Kidney (tissue), 14 donors: ENCODE data around the gene HABP2. TPM values are rescaled to one million over a fixed set of nuclear protein-coding genes. Genes with fewer than 3 reads are reported as not detected.
A peak's percentile ranks its signal among the peaks of the same experiment; 100 is the strongest.

Experiments
- DNase-seq, 5 donors: peaks; one replicate each; pipeline ENCODE4 v3.0.0-alpha.2; 2013 to 2020
- FAIRE-seq: peaks from 2 replicates; lab custom pipeline; 2012; peaks lifted over from hg19 to GRCh38; lab: Jason Lieb, UNC
- H3K27ac ChIP-seq, 2 donors: one replicate each; pipeline ENCODE4 v1.7.0; 2013; ENCODE audit warnings: low read depth in 2 of 2, low read length in 2 of 2, inconsistent platforms in 1 of 2
- H3K27me3 ChIP-seq: one replicate; pipeline ENCODE4 v1.7.1; 2013; ENCODE audit warnings: low read length, inconsistent platforms; ENCODE audit not compliant: control insufficient read depth, insufficient read depth
- H3K36me3 ChIP-seq, 3 donors: one replicate each; pipeline versions ENCODE4 v1.7.0 to v1.7.1; 2013; ENCODE audit warnings: low read length in 3 of 3, control low read depth in 1 of 3, inconsistent platforms in 1 of 3; ENCODE audit not compliant: insufficient read depth in 3 of 3, control insufficient read depth in 2 of 3
- H3K4me1 ChIP-seq, 3 donors: one replicate each; pipeline versions ENCODE4 v1.7.0 to v1.7.1; 2013; ENCODE audit warnings: low read length in 3 of 3, inconsistent platforms in 1 of 3, low read depth in 1 of 3; ENCODE audit not compliant: control insufficient read depth in 2 of 3, insufficient read depth in 2 of 3
- H3K4me3 ChIP-seq, 3 donors: one replicate each; pipeline versions ENCODE4 v1.7.0 to v1.8.1; 2013; ENCODE audit warnings: low read length in 3 of 3, control low read depth in 1 of 3, inconsistent platforms in 1 of 3
- H3K9ac ChIP-seq, 3 donors: one replicate each; pipeline versions ENCODE4 v1.7.0 to v1.7.1; 2013; ENCODE audit warnings: low read length in 3 of 3, control low read depth in 1 of 3, inconsistent platforms in 1 of 3
- H3K9me3 ChIP-seq, 3 donors: one replicate each; pipeline versions ENCODE4 v1.7.0 to v1.7.1; 2013; ENCODE audit warnings: low read length in 3 of 3, control low read depth in 1 of 3, inconsistent platforms in 1 of 3; ENCODE audit not compliant: control insufficient read depth in 2 of 3, insufficient read depth in 1 of 3
- CTCF ChIP-seq: IDR thresholded peaks from 3 replicates; pipeline ENCODE4 v1.5.1; 2012; ENCODE audit warnings: mild to moderate bottlenecking, moderate library complexity, borderline replicate concordance; ENCODE audit not compliant: insufficient read depth; ENCODE audit errors: extremely low read depth
- intact Hi-C: fragments of 100-400 bp; cut with DNase I; formaldehyde crosslinking; loops from one replicate; pipeline ENCODE4 v1.11.1; 2022
- polyA plus RNA-seq: library from polyadenylated mRNA; stranded (reverse); fragments of 350-450 nt; fragmentation: Illumina TruSeq; extraction: RNeasy Lipid Tissue Mini Kit (QIAGEN cat#74804); gene quantifications from one replicate; pipeline ENCODE4 v1.2.3, GENCODE V29; 2014; ENCODE audit warnings: low read depth, low replicate concordance; ENCODE audit not compliant: insufficient read depth
- total RNA-seq: library from RNA; stranded (reverse); fragmentation: NEBNext Ultra II Directional; extraction: Animal tissue kit (Norgen Biotek cat#: 25700); gene quantifications from one replicate; pipeline ENCODE4 v1.2.1, GENCODE V29; 2021
- donor health status: control.
- donor health status: control.
- donor health status: control.
- donor health status: control.
- donor health status: control.
- donor health status: DM: yes; HTN: yes; CAD: no.
- donor health status: Normal renal cell carcinoma (clear cell type).

Gene HABP2
- total and polyA plus RNA-seq, 2 donors from 2014 or later = 25.6 to 27.4 TPM

GRCh38 chr10:113573368-113573767 lies 20.5 kb downstream of the HABP2 start:
- DNase-seq (no peak), FAIRE-seq (no peak)
- no peak overlapping the region for H3K4me3 ChIP-seq
- H3K4me1 ChIP-seq = no peaks in the 10 kb centered on the region
- peaks cover 0 to 6% (median 0%) of the 10 kb centered on the region in 3 donors for H3K9me3 ChIP-seq
- H3K27ac ChIP-seq = no peak overlapping the region
- no peak for TF ChIP-seq CTCF
- H3K27me3 ChIP-seq = no peaks in the 10 kb centered on the region
- intact Hi-C loops = no loop called here
- no peaks in the 10 kb centered on the region for H3K36me3 ChIP-seq
- H3K9ac ChIP-seq = no peak overlapping the region

- H3K27me3 ChIP-seq = no peaks in the 10 kb centered on the region
- H3K4me1 ChIP-seq = no peaks in the 10 kb centered on the region
- peak in 3 of 5 donors; percentile 50 to 71 (median 56) for DNase-seq
- no peaks in the 10 kb centered on the region for H3K36me3 ChIP-seq
- intact Hi-C loops = no loop called here
- FAIRE-seq = no peak
- no peaks in the 10 kb centered on the region for H3K9me3 ChIP-seq
- TF ChIP-seq CTCF = no peak
- no peak overlapping the region for H3K27ac ChIP-seq
- no peak overlapping the region for H3K4me3 ChIP-seq
- H3K9ac ChIP-seq = no peak overlapping the region
These were observed 24.0 kb downstream of the HABP2 start for GRCh38 chr10:113576852-113577251.

GRCh38 chr10:113578773-113579172 lies 25.9 kb downstream of the HABP2 start:
- no peaks in the 10 kb centered on the region for H3K4me1 ChIP-seq
- FAIRE-seq = no peak
- intact Hi-C loops = no loop called here

More at GRCh38 chr10:113578773-113579172, 25.9 kb downstream of the HABP2 start:
- Histone ChIP-seq H3K4me3 (no peak overlapping the region), H3K9ac (no peak overlapping the region), H3K27me3 (no peaks in the 10 kb centered on the region), H3K27ac (no peak overlapping the region), H3K9me3 (no peaks in the 10 kb centered on the region), H3K36me3 (no peaks in the 10 kb centered on the region)
- TF ChIP-seq CTCF = no peak
- DNase-seq = no peak
